ENCODE measurements around the gene TSPAN9. TPM values are rescaled to one million over a fixed set of nuclear protein-coding genes. Genes with fewer than 3 reads are reported as not detected.

The TSPAN9 gene
- total RNA-seq, 1 donor from 2014 or later = 238 TPM

- DNase-seq (ENCODE audit: low read depth) = no peak
These were observed 188.2 kb downstream of the TSPAN9 start for GRCh38 chr12:3265406-3265805.

DNA sequence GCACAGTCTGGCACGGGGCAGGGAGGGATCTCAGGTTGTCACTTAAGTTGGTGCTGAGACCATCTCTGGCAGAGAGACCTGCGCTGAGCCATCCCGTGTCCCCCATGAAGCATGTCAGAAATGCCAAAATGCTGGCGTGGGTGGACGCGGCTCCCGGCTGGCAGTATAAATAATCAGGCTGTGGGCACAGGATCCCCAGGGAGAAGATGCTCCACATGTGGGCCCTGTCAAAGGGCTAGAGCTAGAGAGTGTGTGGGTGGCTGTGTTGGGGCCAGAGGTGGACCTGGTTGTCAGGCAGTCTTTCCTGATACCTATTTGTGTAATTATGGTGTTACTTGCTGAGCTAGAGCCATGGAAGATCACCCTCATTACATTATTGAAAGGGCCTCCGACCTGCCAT lies 189.5 kb downstream of the TSPAN9 start:
- no peak for DNase-seq (ENCODE audit: low read depth)

- no peak for DNase-seq (ENCODE audit: low read depth)
These were observed 190.5 kb downstream of the TSPAN9 start for GRCh38 chr12:3267690-3268089.

DNA sequence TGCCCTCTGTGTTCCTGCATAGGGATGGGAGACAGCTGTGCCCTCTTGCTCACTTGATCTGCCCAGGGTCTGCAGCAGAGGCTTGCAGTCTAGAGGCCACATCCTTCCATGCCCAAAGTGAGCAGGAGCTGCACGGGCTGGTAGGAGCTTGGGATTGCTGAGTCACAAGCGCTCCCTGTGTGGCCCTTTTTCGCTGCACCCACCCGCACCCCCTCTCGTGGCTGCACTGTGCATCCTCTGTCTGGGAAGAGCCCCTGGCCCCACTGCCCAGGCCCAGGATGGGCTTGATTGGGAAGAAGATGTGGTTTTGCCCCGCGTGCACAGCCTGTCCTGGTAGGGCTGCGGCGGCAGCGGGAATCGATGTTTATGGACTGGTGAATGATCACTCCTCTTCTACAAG lies 192.4 kb downstream of the TSPAN9 start:
- DNase-seq (ENCODE audit: low read depth) = no peak

GRCh38 chr12:3271146-3271545 lies 194.0 kb downstream of the TSPAN9 start:
- no peak for DNase-seq (ENCODE audit: low read depth)

- DNase-seq (ENCODE audit: low read depth) = no peak
These were observed 194.5 kb downstream of the TSPAN9 start for GRCh38 chr12:3271639-3272038.

DNA sequence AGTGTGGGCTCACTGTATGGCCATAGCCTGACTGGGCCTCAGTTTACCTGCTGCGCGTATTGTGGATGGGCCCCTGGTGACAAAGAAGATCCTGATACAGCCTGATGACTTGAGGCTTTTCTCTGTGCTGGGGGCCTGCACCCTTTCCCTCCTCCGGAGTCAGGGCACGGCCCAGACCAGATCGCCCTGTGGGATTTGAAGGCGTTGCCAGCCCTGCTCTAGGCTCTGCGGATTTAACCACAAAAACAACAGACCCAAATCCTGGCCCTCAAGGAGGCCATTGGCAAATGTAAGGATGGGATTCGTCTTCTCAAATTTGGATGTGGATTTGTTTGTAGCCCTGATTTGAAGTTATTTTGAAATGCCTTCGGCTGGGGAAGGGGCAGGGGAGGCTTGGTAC lies 195.8 kb downstream of the TSPAN9 start:
- no peak for DNase-seq (ENCODE audit: low read depth)

DNA sequence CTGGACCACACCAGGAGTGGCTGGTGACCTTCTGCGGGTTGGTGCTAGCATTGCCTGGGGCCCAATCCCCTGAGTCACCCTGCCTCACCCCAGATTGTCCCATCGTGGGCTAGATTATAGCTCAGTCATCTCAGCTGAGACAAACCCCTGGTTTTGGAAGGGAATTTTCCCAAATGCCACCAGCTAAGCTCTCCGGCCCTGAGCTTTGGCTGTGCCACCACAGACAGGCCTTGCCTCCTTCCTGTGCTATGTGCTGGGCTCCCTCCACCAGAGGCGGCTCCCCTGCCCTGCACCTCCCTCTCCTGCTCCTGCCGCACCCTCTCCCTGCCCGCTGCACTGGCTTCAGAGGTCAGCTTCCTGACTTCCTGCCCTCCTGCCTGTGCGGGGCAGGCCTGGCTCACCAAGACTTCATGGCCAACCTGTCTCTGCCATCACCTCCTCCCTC lies 196.3 kb downstream of the TSPAN9 start:
- DNase-seq (ENCODE audit: low read depth) = peak; percentile 98

- DNase-seq (ENCODE audit: low read depth) = no peak
These were observed 197.5 kb downstream of the TSPAN9 start for GRCh38 chr12:3274664-3275063.

- DNase-seq (ENCODE audit: low read depth) = peak; percentile 77
These were observed 198.2 kb downstream of the TSPAN9 start for GRCh38 chr12:3275171-3276041.

DNA sequence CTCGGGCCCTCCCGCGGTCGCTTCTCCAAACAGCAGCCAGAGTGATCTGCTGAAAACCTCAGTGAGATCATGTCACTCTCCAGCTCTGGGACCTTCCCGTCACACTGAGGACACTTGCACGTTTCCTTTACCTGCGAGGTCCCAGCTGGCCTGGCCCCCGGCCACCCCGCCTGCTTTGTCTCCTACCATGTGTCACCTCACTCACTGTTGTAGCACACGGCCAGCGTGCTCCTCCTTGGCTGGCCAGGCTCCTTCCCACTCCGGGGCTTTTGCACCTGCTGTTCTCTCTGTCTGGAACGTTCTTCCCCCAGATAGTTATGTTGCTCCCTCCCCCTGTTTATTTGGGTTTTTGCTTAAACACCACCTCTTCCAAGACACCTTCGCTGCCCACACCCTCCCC lies 199.0 kb downstream of the TSPAN9 start:
- DNase-seq (ENCODE audit: low read depth) = peak; percentile 42

DNA sequence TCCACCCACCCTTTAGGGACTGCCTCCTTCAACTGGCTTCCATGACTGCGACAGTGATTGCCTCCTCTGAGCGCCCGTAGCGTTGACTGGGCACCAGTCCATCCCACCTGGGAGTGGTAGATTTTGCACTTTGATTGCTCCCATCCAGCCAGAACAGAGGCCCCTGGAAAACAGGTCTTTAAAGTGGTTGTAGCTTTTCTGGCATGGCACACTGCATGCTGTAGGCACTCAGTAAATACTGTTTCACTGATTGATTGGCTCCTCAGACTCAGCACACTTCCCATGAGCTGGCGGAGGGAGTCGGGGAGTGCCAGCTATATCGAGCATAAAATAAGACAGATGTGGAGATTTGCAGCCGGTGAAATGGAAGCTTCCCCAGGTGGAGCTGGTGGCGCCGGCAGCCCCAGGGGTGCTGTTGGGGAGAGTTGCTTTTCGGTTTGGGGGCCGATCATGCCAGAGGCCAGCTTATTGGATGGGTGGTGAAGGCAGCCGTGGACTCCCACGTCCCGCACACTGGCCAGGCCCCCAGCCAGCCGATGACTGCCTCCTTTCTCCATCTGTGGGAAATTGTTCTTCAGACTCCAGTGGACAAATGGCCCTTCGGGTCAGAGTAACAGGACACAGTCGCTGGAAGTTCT lies 200.2 kb downstream of the TSPAN9 start:
- DNase-seq (ENCODE audit: low read depth) = no peak

- no peak for DNase-seq (ENCODE audit: low read depth)
These were observed 201.7 kb downstream of the TSPAN9 start for GRCh38 chr12:3278681-3279414.

GRCh38 chr12:3279415-3279780 lies 202.2 kb downstream of the TSPAN9 start:
- no peak for DNase-seq (ENCODE audit: low read depth)

GRCh38 chr12:3279832-3280231 lies 202.7 kb downstream of the TSPAN9 start:
- DNase-seq (ENCODE audit: low read depth) = no peak

GRCh38 chr12:3280967-3281366 lies 203.8 kb downstream of the TSPAN9 start:
- DNase-seq (ENCODE audit: low read depth) = no peak

- DNase-seq (ENCODE audit: low read depth) = no peak
These were observed 204.6 kb downstream of the TSPAN9 start for GRCh38 chr12:3281588-3282383.

DNA sequence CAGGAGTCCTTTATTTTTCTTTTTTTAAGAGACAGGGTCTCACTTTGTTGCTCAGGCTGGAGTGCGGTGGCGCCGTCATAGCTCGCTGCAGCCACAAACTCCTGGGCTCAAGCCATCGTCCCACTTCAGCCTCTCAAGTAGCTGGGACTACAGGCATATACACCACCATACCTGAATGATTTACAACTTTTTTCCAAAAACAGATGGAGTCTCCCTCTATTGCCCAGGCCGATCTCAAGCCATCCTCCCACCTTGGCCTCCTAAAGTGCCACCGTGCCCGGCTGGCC lies 205.1 kb downstream of the TSPAN9 start:
- no peak for DNase-seq (ENCODE audit: low read depth)

DNA sequence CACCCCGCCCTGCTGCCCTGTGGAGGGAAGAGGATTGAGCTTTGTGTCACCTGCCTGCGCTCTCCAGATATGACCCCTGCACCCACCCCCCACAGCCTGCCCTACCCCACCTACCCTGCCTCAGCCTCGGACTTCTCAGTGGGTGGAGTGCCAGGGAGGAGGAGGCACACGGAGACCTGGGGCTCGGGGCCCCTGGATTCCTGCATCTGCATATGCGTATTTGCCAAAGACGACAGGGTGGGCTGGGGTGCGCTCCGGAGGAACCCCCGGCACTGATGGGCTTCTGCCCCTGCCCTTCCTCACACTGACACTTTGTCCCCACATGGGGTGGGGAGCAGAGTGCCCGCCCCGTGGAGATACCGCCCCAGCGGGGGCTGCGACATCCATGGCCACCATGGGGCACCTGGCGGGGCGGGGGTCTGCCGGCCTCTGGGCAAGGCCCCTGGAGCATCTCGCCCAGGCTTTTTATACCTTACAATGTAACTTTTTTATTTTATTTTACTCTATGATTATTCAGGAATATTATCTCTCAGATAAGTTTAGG lies 206.0 kb downstream of the TSPAN9 start:
- no peak for DNase-seq (ENCODE audit: low read depth)

- DNase-seq (ENCODE audit: low read depth) = no peak
These were observed 207.2 kb downstream of the TSPAN9 start for GRCh38 chr12:3284405-3284804.

GRCh38 chr12:3285570-3285969 lies 208.4 kb downstream of the TSPAN9 start:
- no peak for DNase-seq (ENCODE audit: low read depth)
